ENCODE data around the gene SLC17A9.

DNA sequence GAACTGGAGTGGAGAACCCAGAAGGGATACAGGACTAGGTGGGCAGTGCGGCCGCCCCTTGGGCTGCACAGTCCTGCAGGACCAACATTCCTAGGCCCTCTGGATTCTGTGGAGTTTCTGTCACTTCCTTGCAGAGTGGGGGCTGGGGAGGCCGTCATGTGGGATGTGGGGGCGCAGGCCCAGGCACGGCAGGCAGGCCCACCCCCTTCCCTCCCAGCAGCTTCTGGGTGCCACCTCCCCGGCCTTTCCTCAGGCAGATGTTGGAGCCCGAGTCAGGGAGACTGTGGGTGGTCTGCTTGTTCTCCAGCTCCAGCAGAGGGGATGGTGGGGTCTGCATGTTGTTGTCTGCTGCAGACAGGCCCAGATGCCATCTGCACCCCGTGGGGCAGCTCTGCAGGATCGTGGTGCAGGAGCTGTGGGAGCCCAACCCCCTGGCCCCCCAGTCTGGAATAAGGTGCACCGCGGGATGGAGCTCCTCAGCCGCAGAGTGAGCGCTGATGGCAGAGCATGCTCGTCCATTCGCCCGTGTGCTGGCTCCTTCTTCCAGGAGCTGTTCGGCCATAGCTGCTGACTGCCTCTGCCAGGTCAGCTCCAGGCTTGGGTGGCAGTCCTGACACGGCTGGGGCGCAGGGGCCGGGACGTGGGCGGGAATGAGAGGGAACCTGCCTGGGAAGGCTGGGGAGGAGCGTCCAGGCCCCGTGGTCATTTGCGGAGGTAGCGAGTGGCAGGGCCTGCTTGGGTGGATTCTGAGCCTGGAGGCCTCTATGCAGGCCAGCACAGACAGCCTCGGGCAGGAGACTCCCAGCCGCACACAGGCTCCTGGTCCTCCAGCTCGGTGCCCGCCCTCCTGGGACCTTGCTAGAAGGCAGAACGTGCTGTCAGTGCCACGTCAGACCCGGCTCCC is 18.1 kb downstream of the SLC17A9 start:
- TF ChIP-seq, protein P1, sequence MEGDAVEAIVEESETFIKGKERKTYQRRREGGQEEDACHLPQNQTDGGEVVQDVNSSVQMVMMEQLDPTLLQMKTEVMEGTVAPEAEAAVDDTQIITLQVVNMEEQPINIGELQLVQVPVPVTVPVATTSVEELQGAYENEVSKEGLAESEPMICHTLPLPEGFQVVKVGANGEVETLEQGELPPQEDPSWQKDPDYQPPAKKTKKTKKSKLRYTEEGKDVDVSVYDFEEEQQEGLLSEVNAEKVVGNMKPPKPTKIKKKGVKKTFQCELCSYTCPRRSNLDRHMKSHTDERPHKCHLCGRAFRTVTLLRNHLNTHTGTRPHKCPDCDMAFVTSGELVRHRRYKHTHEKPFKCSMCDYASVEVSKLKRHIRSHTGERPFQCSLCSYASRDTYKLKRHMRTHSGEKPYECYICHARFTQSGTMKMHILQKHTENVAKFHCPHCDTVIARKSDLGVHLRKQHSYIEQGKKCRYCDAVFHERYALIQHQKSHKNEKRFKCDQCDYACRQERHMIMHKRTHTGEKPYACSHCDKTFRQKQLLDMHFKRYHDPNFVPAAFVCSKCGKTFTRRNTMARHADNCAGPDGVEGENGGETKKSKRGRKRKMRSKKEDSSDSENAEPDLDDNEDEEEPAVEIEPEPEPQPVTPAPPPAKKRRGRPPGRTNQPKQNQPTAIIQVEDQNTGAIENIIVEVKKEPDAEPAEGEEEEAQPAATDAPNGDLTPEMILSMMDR (IDR thresholded peaks at IDR 0.05), result no peak
- TF ChIP-seq EZH2 (IDR thresholded peaks at IDR 0.05; ENCODE audit: borderline replicate concordance, insufficient read depth, low read depth, low read length, poor library complexity, severe bottlenecking), result no peak

Measured in B cell (primary cell).